Neural progenitor cell (in vitro differentiated cells): ENCODE data around the gene DENND2D. TPM values are rescaled to one million over a fixed set of nuclear protein-coding genes. Genes with fewer than 3 reads are reported as not detected.

Experiments
- DNase-seq: peaks from one replicate; pipeline ENCODE4 v3.0.0-alpha.2; 2016; ENCODE audit warnings: low spot score
- H2AFZ ChIP-seq: fragments of 200-600 bp; sonication (generic); replicated peaks from 2 replicates; pipeline ENCODE4 v1.6.1; 2016; ENCODE audit warnings: antibody characterized with exemption
- H3F3A ChIP-seq: fragments of 200-600 bp; sonication (generic); 2 replicates; pipeline ENCODE4 v1.6.1; 2016; ENCODE audit warnings: antibody characterized with exemption, low read depth
- H3K27ac ChIP-seq: fragments of 200-600 bp; sonication (generic); 2 replicates; pipeline ENCODE4 v1.5.1; 2016; ENCODE audit warnings: mild to moderate bottlenecking
- H3K27me3 ChIP-seq: fragments of 200-600 bp; sonication (generic); 2 replicates; pipeline ENCODE4 v1.6.1; 2016; ENCODE audit warnings: mild to moderate bottlenecking, moderate library complexity
- H3K36me3 ChIP-seq: fragments of 200-600 bp; sonication (generic); 2 replicates; pipeline ENCODE4 v1.5.1; 2016
- H3K4me1 ChIP-seq: fragments of 200-600 bp; sonication (generic); 2 replicates; pipeline ENCODE4 v1.6.1; 2016; ENCODE audit warnings: mixed run types
- H3K4me2 ChIP-seq: fragments of 200-600 bp; sonication (generic); 2 replicates; pipeline ENCODE4 v1.6.1; 2016
- H3K4me3 ChIP-seq: fragments of 200-600 bp; sonication (generic); 2 replicates; pipeline ENCODE4 v1.5.1; 2016
- H3K79me2 ChIP-seq: fragments of 200-600 bp; sonication (generic); 2 replicates; pipeline ENCODE4 v1.6.1; 2016; ENCODE audit warnings: low read depth
- H3K9ac ChIP-seq: fragments of 200-600 bp; sonication (generic); 2 replicates; pipeline ENCODE4 v1.6.1; 2016
- H3K9me3 ChIP-seq: fragments of 200-600 bp; sonication (generic); 2 replicates; pipeline ENCODE4 v1.5.1; 2016; ENCODE audit warnings: low read depth
- H4K20me1 ChIP-seq: fragments of 200-600 bp; sonication (generic); 2 replicates; pipeline ENCODE4 v1.6.1; 2016; ENCODE audit warnings: low read depth
- H3K27ac Mint-ChIP-seq: 3 replicates; pipeline ENCODE4 v1.8.0; 2021; ENCODE audit warnings: mixed read lengths
- H3K27me3 Mint-ChIP-seq: 2 replicates; pipeline ENCODE4 v1.8.0; 2022; ENCODE audit warnings: low read depth, mild to moderate bottlenecking, inconsistent platforms, moderate library complexity, mixed read lengths; ENCODE audit not compliant: insufficient read depth
- H3K36me3 Mint-ChIP-seq: 3 replicates; pipeline ENCODE4 v1.8.0; 2021; ENCODE audit warnings: mixed read lengths
- H3K4me1 Mint-ChIP-seq: 3 replicates; pipeline ENCODE4 v1.8.0; 2021; ENCODE audit warnings: mixed read lengths
- H3K4me3 Mint-ChIP-seq: 3 replicates; pipeline ENCODE4 v1.8.0; 2021; ENCODE audit warnings: mild to moderate bottlenecking, moderate library complexity, mixed read lengths
- H3K9me3 Mint-ChIP-seq: 3 replicates; pipeline ENCODE4 v1.8.0; 2020; ENCODE audit warnings: mixed read lengths
- CTCF ChIP-seq: fragments of 200-600 bp; sonication (generic); IDR thresholded peaks from 2 replicates; pipeline ENCODE4 v1.5.1; 2017; ENCODE audit warnings: antibody characterized with exemption, mild to moderate bottlenecking
- EZH2 ChIP-seq: fragments of 200-600 bp; sonication (generic); IDR thresholded peaks from 2 replicates; pipeline ENCODE4 v1.6.1; 2017; ENCODE audit warnings: antibody characterized with exemption, mild to moderate bottlenecking, moderate library complexity
- EZH2phosphoT487 ChIP-seq: fragments of 200-600 bp; sonication (generic); IDR thresholded peaks from 2 replicates; pipeline ENCODE4 v1.6.1; 2017; ENCODE audit warnings: antibody characterized with exemption
- total RNA-seq: library from RNA; depleted of rRNA; stranded (reverse); fragments of >200 nt; gene quantifications from 2 replicates; pipeline ENCODE4 v1.2.3, GENCODE V29; 2015; ENCODE audit warnings: low replicate concordance

The DENND2D gene
- total RNA-seq, 1 donor from 2014 or later: not detected

DNA sequence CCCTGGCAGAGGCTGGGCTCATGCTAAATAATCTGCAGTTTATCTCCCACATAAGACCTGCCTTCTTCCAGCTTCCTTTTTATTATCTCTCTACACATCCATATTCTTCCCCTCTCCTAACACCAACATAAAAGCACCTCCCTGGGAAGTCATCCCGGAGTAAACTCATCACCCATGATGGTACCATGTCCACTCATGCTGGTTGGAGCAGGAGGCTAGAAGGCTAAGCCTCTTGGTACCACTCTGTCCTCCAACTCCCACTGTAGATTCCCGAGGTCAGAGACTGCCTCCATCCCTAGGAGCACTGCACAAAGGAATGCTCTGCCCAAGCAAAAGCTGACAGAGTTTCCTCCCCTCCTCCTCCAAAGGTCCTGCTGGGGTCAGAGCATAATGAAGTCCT is 4.2 kb downstream of the DENND2D start:
- H2AFZ ChIP-seq: no peak overlapping the region
- Mint-ChIP-seq H3K4me1 (peaks cover 2% of the 10 kb centered on the region), H3K9me3 (no peaks in the 10 kb centered on the region), H3K36me3 (no peaks in the 10 kb centered on the region), H3K27ac (no peak overlapping the region), H3K4me3 (no peak overlapping the region), H3K27me3 (peaks cover 4% of the 10 kb centered on the region)
- H3K4me3 ChIP-seq: no peak overlapping the region
- H3K36me3 ChIP-seq: no peaks in the 10 kb centered on the region
- H3K79me2 ChIP-seq: no peaks in the 10 kb centered on the region
- no peak for DNase-seq
- H3K27ac ChIP-seq: no peak overlapping the region
- no peaks in the 10 kb centered on the region for H3F3A ChIP-seq
- no peaks in the 10 kb centered on the region for H3K4me1 ChIP-seq
- no peaks in the 10 kb centered on the region for H4K20me1 ChIP-seq
- TF ChIP-seq EZH2phosphoT487 (no peak), EZH2 (no peak), CTCF (no peak)
- H3K4me2 ChIP-seq: no peak overlapping the region
- H3K9ac ChIP-seq: no peak overlapping the region
- H3K27me3 ChIP-seq: no peaks in the 10 kb centered on the region
- H3K9me3 ChIP-seq: no peaks in the 10 kb centered on the region

- Histone ChIP-seq H4K20me1 (no peaks in the 10 kb centered on the region), H3K9ac (no peak overlapping the region), H3K27ac (no peak overlapping the region), H3K4me2 (no peak overlapping the region), H3K9me3 (no peaks in the 10 kb centered on the region), H3K27me3 (no peaks in the 10 kb centered on the region), H3K79me2 (no peaks in the 10 kb centered on the region), H3K4me1 (no peaks in the 10 kb centered on the region), H3K36me3 (no peaks in the 10 kb centered on the region), H3F3A (no peaks in the 10 kb centered on the region), H2AFZ (no peak overlapping the region), H3K4me3 (no peak overlapping the region)
- Mint-ChIP-seq H3K27ac (no peak overlapping the region), H3K9me3 (no peaks in the 10 kb centered on the region), H3K4me1 (peaks cover 2% of the 10 kb centered on the region), H3K4me3 (no peak overlapping the region), H3K27me3 (peaks cover 9% of the 10 kb centered on the region), H3K36me3 (no peaks in the 10 kb centered on the region)
- TF ChIP-seq EZH2phosphoT487 (no peak), EZH2 (no peak), CTCF (no peak)
- no peak for DNase-seq
Observed at GRCh38 chr1:111195002-111195684, 5.3 kb downstream of the DENND2D start.

DNA sequence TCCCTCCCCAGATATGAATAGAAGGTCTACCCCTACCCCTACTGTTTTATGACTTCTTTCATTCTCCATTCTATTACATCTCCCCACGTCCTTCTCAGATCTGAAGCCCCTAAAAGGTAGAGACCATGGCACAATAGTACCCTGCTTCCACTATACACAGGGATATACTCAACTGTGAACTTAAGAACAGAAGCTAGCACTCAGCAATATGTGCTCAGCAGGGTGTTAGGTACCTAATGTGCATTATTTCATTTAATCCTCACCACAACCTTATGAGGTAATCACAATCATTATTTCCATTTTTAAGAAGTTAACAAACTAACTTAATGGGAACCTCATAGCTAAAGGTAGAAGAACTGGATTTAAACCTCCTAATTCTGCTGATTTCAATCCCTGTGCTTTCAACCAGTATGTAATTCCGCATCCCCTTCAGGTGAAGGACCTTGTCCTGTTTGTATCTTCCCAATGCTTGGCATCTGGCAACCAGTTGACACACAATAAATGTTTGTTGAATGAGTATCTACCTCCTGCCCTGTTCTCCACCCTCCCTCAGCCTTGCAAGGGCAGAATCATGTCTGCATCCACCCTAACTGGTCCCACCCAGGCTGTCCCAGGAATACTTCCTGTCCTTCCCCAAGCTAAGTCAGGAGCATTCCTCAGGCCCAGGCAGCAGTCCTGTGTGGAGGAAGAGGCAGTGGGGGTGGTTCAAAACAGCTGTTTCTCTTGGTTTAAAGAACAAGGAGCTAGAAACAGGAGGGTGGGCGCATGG is 6.5 kb downstream of the DENND2D start:
- TF ChIP-seq EZH2 (no peak), CTCF (no peak), EZH2phosphoT487 (no peak)
- H3K4me1 ChIP-seq: no peaks in the 10 kb centered on the region
- H3K4me3 ChIP-seq: no peak overlapping the region
- Mint-ChIP-seq H3K27me3 (peaks cover 7% of the 10 kb centered on the region), H3K4me3 (no peak overlapping the region), H3K9me3 (no peaks in the 10 kb centered on the region), H3K36me3 (no peaks in the 10 kb centered on the region), H3K27ac (no peak overlapping the region), H3K4me1 (peaks cover 2% of the 10 kb centered on the region)
- no peaks in the 10 kb centered on the region for H4K20me1 ChIP-seq
- H3K27me3 ChIP-seq: no peaks in the 10 kb centered on the region
- H3K27ac ChIP-seq: no peak overlapping the region
- no peak for DNase-seq
- no peak overlapping the region for H3K4me2 ChIP-seq
- H2AFZ ChIP-seq: no peak overlapping the region
- no peak overlapping the region for H3K9ac ChIP-seq
- no peaks in the 10 kb centered on the region for H3F3A ChIP-seq
- H3K9me3 ChIP-seq: no peaks in the 10 kb centered on the region
- H3K36me3 ChIP-seq: no peaks in the 10 kb centered on the region
- H3K79me2 ChIP-seq: no peaks in the 10 kb centered on the region
